PFSK-1 (cell line): ENCODE results near the gene DEFB132.

Experiments
- FOXP2 ChIP-seq: optimal IDR thresholded peaks from 2 replicates; pipeline ENCODE3; 2011; ENCODE audit warnings: borderline replicate concordance, control low read depth, inconsistent platforms; ENCODE audit not compliant: insufficient read depth; ENCODE audit errors: extremely low read length, extremely low read depth
- POLR2AphosphoS5 ChIP-seq: IDR thresholded peaks from 2 replicates; pipeline ENCODE4 v1.6.1; 2012; ENCODE audit warnings: low read depth, mild to moderate bottlenecking, control low read depth, low read length, moderate library complexity
- REST ChIP-seq, 2 experiments: IDR thresholded peaks; 2 replicates each; pipeline versions ENCODE4 v1.6.1 to v1.8.0; 2011 to 2012; ENCODE audit warnings: low read depth in 2 of 2, low read length in 2 of 2, control low read depth in 1 of 2, inconsistent platforms in 1 of 2, mild to moderate bottlenecking in 1 of 2, moderate library complexity in 1 of 2; ENCODE audit not compliant: insufficient read depth in 1 of 2
- SIN3A ChIP-seq: IDR thresholded peaks from 2 replicates; pipeline ENCODE4 v1.6.1; 2012; ENCODE audit warnings: mild to moderate bottlenecking, low read length, moderate library complexity, borderline replicate concordance; ENCODE audit not compliant: insufficient read depth
- TAF1 ChIP-seq: IDR thresholded peaks from 2 replicates; pipeline ENCODE4 v1.6.1; 2012; ENCODE audit warnings: low read length, control low read depth, borderline replicate concordance; ENCODE audit not compliant: insufficient read depth

GRCh38 chr20:297925-298775 is 40.6 kb downstream of the DEFB132 start:
- TF ChIP-seq REST (IDR thresholded peaks at IDR 0.05; ENCODE audit: insufficient read depth in 1 of 2, low read depth in 2 of 2, low read length in 2 of 2) (peak in 1 of 2 experiments; percentile 40; a peak in 1 of 4 replicates), TAF1 (peak; percentile 47; the same call in 1 of the 2 replicates), POLR2AphosphoS5 (peak; percentile 61; the same call in 1 of the 2 replicates), SIN3A (no peak; the same call in 1 of the 2 replicates), FOXP2 (no peak)
